HEK293T (cell line): ENCODE results near the gene ZBTB4.

Experiments used
- CTCF ChIA-PET: fragments of 350-600 bp; formaldehyde crosslinking; extraction: SDS; loops from one replicate; lab custom pipeline; 2021; ENCODE audit warnings: antibody characterized with exemption, inconsistent platforms; lab: Yijun Ruan, JAX
- POLR2A ChIA-PET: fragments of 350-600 bp; formaldehyde crosslinking; extraction: SDS; loops from one replicate; lab custom pipeline; 2020; ENCODE audit warnings: antibody characterized with exemption, inconsistent platforms; lab: Yijun Ruan, JAX
- DNase-seq: peaks from one replicate; pipeline ENCODE4 v3.0.0; 2012; ENCODE audit warnings: mixed read lengths; ENCODE audit errors: extremely low spot score
- ARNT ChIP-seq: fragments of 450-650 bp; IDR thresholded peaks from 2 replicates; pipeline ENCODE4 v1.6.1; 2017; ENCODE audit warnings: mild to moderate bottlenecking
- BHLHE40 ChIP-seq: fragments of 450-650 bp; IDR thresholded peaks from 2 replicates; pipeline ENCODE4 v1.6.1; 2016; ENCODE audit warnings: mild to moderate bottlenecking, moderate library complexity, borderline replicate concordance
- CTBP1 ChIP-seq: fragments of 450-650 bp; IDR thresholded peaks from 2 replicates; pipeline ENCODE4 v1.6.1; 2016; ENCODE audit warnings: borderline replicate concordance
- ELF4 ChIP-seq: fragments of 450-650 bp; IDR thresholded peaks from 2 replicates; pipeline ENCODE4 v1.6.1; 2017; ENCODE audit warnings: antibody characterized with exemption
- FOXA1 ChIP-seq: fragments of 450-650 bp; IDR thresholded peaks from 2 replicates; pipeline ENCODE4 v1.6.1; 2016; ENCODE audit warnings: mild to moderate bottlenecking
- FOXK2 ChIP-seq: fragments of 450-650 bp; IDR thresholded peaks from 2 replicates; pipeline ENCODE4 v1.6.1; 2016; ENCODE audit warnings: mild to moderate bottlenecking
- FOXM1 ChIP-seq: fragments of 450-650 bp; IDR thresholded peaks from 2 replicates; pipeline ENCODE4 v1.6.1; 2017; ENCODE audit warnings: mild to moderate bottlenecking, borderline replicate concordance
- HDGF ChIP-seq: fragments of 450-650 bp; IDR thresholded peaks from 2 replicates; pipeline ENCODE4 v1.6.1; 2017; ENCODE audit warnings: antibody characterized with exemption, borderline replicate concordance
- L3MBTL2 ChIP-seq: fragments of 450-650 bp; conservative IDR thresholded peaks from 2 replicates; pipeline ENCODE4 v1.6.1; 2016; ENCODE audit warnings: mild to moderate bottlenecking
- LEF1 ChIP-seq: fragments of 450-650 bp; IDR thresholded peaks from 2 replicates; pipeline ENCODE4 v1.6.1; 2017; ENCODE audit warnings: mild to moderate bottlenecking, borderline replicate concordance
- NFRKB ChIP-seq: fragments of 450-650 bp; IDR thresholded peaks from 2 replicates; pipeline ENCODE4 v1.6.1; 2016; ENCODE audit warnings: mild to moderate bottlenecking, moderate library complexity
- SP1 ChIP-seq: fragments of 450-650 bp; IDR thresholded peaks from 2 replicates; pipeline ENCODE4 v1.6.1; 2017
- SUZ12 ChIP-seq: fragments of 450-650 bp; IDR thresholded peaks from 2 replicates; pipeline ENCODE4 v1.6.1; 2016; ENCODE audit warnings: mild to moderate bottlenecking
- TARDBP ChIP-seq: fragments of 450-650 bp; IDR thresholded peaks from 2 replicates; pipeline ENCODE4 v1.6.1; 2016
- ZNF384 ChIP-seq: fragments of 450-650 bp; IDR thresholded peaks from 2 replicates; pipeline ENCODE4 v1.6.1; 2016
- TF ChIP-seq, protein P1 (sequence below): fragments of 450-650 bp; IDR thresholded peaks from 2 replicates; pipeline ENCODE4 v1.6.1; 2016

Gene ZBTB4

DNA sequence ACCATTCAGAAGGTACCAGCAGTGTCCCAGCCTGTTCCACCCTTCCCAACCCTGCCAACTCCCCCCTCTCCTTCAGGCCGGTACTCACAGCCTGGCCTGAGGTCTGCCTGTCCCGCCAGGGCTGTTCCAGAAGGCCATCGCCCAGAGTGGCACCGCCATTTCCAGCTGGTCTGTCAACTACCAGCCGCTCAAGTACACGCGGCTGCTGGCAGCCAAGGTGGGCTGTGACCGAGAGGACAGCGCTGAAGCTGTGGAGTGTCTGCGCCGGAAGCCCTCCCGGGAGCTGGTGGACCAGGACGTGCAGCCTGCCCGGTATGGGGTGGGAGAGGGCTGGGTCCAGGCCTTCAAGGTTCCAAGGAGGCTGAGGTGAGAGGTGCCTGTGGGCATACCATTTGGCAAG, 64.6 kb downstream of the ZBTB4 start:
- ChIA-PET CTCF (no interaction called here), POLR2A (no interaction called here)
- TF ChIP-seq FOXM1, result no peak
- TF ChIP-seq SP1, result no peak
- no peak for TF ChIP-seq NFRKB
- TF ChIP-seq LEF1, result no peak
- TF ChIP-seq TARDBP, result no peak
- TF ChIP-seq ARNT, result no peak
- no peak for TF ChIP-seq FOXA1
- TF ChIP-seq ZNF384, result no peak
- no peak for TF ChIP-seq ELF4
- no peak for TF ChIP-seq FOXK2
- TF ChIP-seq, protein P1, sequence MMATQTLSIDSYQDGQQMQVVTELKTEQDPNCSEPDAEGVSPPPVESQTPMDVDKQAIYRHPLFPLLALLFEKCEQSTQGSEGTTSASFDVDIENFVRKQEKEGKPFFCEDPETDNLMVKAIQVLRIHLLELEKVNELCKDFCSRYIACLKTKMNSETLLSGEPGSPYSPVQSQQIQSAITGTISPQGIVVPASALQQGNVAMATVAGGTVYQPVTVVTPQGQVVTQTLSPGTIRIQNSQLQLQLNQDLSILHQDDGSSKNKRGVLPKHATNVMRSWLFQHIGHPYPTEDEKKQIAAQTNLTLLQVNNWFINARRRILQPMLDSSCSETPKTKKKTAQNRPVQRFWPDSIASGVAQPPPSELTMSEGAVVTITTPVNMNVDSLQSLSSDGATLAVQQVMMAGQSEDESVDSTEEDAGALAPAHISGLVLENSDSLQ, result no peak
- no peak for TF ChIP-seq L3MBTL2
- no peak for TF ChIP-seq BHLHE40
- no peak for TF ChIP-seq CTBP1
- DNase-seq, result no peak

DNA sequence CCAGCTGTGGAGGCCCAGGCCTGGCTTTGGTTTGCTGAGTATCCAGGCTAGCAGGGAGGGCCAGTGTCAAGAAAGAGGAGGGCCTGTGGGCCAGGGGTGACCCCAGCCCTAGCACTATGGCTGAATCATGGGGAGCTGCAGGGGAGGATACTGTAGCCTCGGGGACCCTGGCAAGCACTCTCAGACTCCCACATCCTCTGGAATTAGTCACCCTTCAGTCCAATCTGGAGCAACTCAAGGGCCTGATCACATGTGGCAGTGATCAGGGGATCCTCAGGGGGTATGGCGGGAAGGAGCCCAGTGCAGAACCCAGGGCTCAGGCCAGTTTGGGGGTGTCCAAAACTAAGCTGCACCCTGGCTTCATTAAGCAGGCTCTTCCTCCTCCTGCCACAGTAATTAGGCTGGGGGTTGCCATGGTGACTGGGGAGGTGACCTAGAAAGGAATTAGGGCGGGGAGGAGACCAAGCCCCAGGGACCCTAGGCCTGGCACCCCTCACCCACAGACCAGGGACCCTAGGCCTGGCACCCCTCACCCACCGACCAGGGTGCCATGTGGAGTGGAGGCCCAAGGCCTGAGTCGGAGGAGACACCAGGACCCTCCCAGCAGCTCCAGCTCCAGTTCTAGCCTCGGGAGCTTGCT, 66.0 kb downstream of the ZBTB4 start:
- ChIA-PET POLR2A (interaction anchor here (1.0 kb wide), 1 partner anchor 9 kb away, joined by 5 read pairs; the partner anchor contains the start of gene TMEM256), CTCF (interaction anchor here (0.6 kb wide), 1 partner anchor 149 kb away, joined by 3 read pairs; no protein-coding TSS in a partner anchor)
- no peak for DNase-seq
- TF ChIP-seq NFRKB, result no peak
- no peak for TF ChIP-seq ELF4
- TF ChIP-seq L3MBTL2, result no peak
- TF ChIP-seq BHLHE40, result no peak

DNA sequence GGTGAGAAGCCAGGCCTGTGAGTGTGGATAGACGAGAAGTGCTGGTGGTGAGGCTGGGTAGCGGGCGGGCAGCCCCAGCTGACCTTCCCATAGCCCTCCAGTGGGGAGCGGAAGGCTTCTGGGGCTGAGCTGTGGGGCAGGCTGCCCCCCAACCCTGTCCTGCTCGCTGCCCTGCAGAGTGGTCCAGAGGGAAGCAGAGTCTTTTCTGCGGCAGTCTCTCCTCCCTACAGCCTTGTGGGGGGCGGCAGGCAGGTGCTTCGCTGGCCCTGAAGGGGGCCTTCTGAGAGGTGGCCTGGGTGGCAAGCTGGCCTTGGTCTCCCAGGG, 68.0 kb downstream of the ZBTB4 start:
- ChIA-PET CTCF (no interaction called here), POLR2A (interaction anchor here (1.0 kb wide), 1 partner anchor 74 kb away, joined by 3 read pairs; no protein-coding TSS in a partner anchor)
- no peak for TF ChIP-seq SP1
- TF ChIP-seq ARNT, result no peak
- TF ChIP-seq, protein P1, result no peak
- TF ChIP-seq NFRKB, result no peak
- TF ChIP-seq TARDBP, result no peak
- TF ChIP-seq SUZ12, result no peak
- TF ChIP-seq HDGF, result no peak
- TF ChIP-seq ELF4, result no peak
- no peak for TF ChIP-seq FOXM1
- no peak for TF ChIP-seq L3MBTL2
- TF ChIP-seq ZNF384, result no peak
- TF ChIP-seq BHLHE40, result no peak
- no peak for TF ChIP-seq CTBP1
- no peak for TF ChIP-seq FOXA1
- TF ChIP-seq FOXK2, result no peak
- TF ChIP-seq LEF1, result no peak
- no peak for DNase-seq

DNA sequence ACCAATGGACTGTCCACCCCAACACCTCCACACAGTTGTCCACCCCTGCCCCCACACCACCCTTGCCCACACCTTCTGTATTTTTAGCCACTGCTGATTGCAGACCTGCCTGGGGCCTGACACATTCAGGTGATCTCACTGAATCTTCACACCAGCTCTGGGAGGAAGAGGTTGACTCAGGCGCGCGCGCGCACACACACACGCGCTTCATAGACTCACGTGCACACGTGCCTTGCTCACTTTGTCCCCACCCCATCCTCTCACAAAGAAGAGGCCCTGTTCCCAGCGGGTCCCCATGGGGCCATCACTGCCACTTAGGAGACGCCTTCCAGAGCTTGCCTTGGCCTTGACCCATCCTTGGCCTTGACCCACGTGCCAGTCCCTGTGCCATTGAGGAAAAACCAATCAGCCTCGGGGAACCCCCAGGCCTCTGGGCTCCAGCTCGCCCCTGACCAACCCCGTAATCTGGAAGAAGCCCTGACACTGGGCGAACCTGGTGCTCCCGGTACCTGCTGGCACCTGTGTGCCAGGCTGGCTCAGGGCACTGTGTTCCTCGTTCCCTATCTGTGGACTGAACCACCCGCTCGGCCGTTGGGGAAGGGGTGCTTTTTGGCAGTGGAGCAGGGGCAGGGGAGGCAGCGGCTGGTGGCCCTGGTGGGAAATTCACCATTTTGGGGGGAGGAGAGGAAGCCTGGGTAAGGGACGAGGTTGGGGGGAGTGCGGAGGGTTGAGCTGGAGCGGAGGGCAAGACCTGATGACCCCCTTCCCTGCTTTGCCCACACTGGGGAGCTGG, 68.6 kb downstream of the ZBTB4 start:
- POLR2A ChIA-PET, result interaction anchor here (1.4 kb wide), 1 partner anchor 30 kb away, joined by 3 read pairs; no protein-coding TSS in a partner anchor
- CTCF ChIA-PET, result no interaction called here
- no peak for TF ChIP-seq FOXA1
- TF ChIP-seq LEF1, result no peak
- no peak for TF ChIP-seq FOXK2
- no peak for TF ChIP-seq ARNT
- no peak for TF ChIP-seq L3MBTL2
- TF ChIP-seq ZNF384, result no peak
- no peak for TF ChIP-seq SUZ12
- TF ChIP-seq TARDBP, result no peak
- no peak for DNase-seq

DNA sequence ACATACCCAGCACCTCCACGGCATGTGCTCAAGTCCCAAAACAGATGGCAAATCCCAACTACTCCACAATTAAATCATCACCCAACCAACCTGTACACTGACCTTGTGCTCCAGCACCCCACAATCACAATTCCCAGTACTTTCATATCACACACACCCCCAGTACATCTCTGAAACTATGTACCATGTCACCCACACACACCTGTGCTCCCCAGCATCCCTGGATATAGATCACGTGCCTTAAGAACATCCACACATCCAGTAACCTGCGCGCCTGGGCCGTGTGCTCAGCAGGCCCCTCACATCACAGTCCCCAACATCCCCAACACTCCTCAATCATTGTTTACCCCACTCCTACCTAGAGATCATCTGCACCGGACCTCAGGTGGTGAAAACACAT, 69.7 kb downstream of the ZBTB4 start:
- ChIA-PET POLR2A (interaction anchor here (1.3 to 1.4 kb wide), 2 partner anchors 26 to 31 kb away, joined by 3 to 4 read pairs; partner anchors contain the start of gene TMEM102), CTCF (no interaction called here)
- DNase-seq, result no peak
- TF ChIP-seq, protein P1, result no peak
- no peak for TF ChIP-seq FOXA1
- TF ChIP-seq ARNT, result no peak
- TF ChIP-seq FOXM1, result no peak
- TF ChIP-seq BHLHE40, result no peak
- TF ChIP-seq SP1, result no peak
- no peak for TF ChIP-seq CTBP1
- no peak for TF ChIP-seq FOXK2
- no peak for TF ChIP-seq ELF4
- TF ChIP-seq TARDBP, result no peak
- TF ChIP-seq HDGF, result no peak
- no peak for TF ChIP-seq NFRKB
